Breast epithelium (tissue), 4 donors: ENCODE data around the gene NEURL3. TPM values are rescaled to one million over a fixed set of nuclear protein-coding genes. Genes with fewer than 3 reads are reported as not detected.
A peak's percentile ranks its signal among the peaks of the same experiment; 100 is the strongest.

Experiments used
- DNase-seq, 2 donors: peaks; one replicate each; pipeline ENCODE4 v3.0.0-alpha.2; 2019; ENCODE audit warnings: low spot score in 2 of 2
- H3K27ac ChIP-seq, 2 donors: fragments of 200-600 bp; sonication (generic) in 1 of 2; one replicate each; pipeline ENCODE4 v1.5.1; 2016 to 2019; ENCODE audit warnings: mild to moderate bottlenecking in 1 of 2
- H3K27me3 ChIP-seq, 2 donors: fragments of 200-600 bp; sonication (generic) in 1 of 2; one replicate each; pipeline versions ENCODE4 v1.5.1 to v1.6.0; 2017 to 2019; ENCODE audit warnings: control low read depth in 1 of 2, mild to moderate bottlenecking in 1 of 2
- H3K36me3 ChIP-seq: fragments of 200-600 bp; one replicate; pipeline ENCODE4 v1.5.1; 2019
- H3K4me1 ChIP-seq, 2 donors: fragments of 200-600 bp; sonication (generic); one replicate each; pipeline ENCODE4 v1.5.1; 2016 to 2019; ENCODE audit warnings: control low read depth in 1 of 2
- H3K4me3 ChIP-seq, 3 donors: fragments of 200-600 bp; sonication (generic); 1 replicate in 2 of 3; 2 replicates in 1 of 3; pipeline ENCODE4 v1.5.1; 2016 to 2019; ENCODE audit warnings: mild to moderate bottlenecking in 3 of 3, moderate library complexity in 2 of 3
- H3K9me3 ChIP-seq, 2 donors: fragments of 200-600 bp; sonication (generic) in 1 of 2; one replicate each; pipeline ENCODE4 v1.5.1; 2016 to 2019; ENCODE audit warnings: control low read depth in 1 of 2
- CTCF ChIP-seq, 3 donors: fragments of 450-650 bp; IDR thresholded peaks; one replicate each; pipeline ENCODE4 v1.5.1; 2016 to 2017; ENCODE audit warnings: antibody characterized with exemption in 3 of 3, mild to moderate bottlenecking in 3 of 3, moderate library complexity in 3 of 3
- POLR2A ChIP-seq: fragments of 450-650 bp; IDR thresholded peaks from one replicate; pipeline ENCODE4 v1.6.1; 2016; ENCODE audit warnings: antibody characterized with exemption, mild to moderate bottlenecking, moderate library complexity
- POLR2AphosphoS5 ChIP-seq, 3 donors: sonication (generic); formaldehyde crosslinking; IDR thresholded peaks; one replicate each; pipeline ENCODE4 v1.6.1; 2017; ENCODE audit warnings: antibody characterized with exemption in 3 of 3
- intact Hi-C: fragments of 100-400 bp; cut with DNase I; formaldehyde crosslinking; loops from one replicate; pipeline ENCODE4 v1.15.1; 2023; ENCODE audit warnings: low total_unique reads
- total RNA-seq, 3 donors: library from RNA; depleted of rRNA; stranded (reverse); fragments of >200 nt; gene quantifications; one replicate each; pipeline ENCODE4 v1.1.0, GENCODE V29; 2016

The NEURL3 gene
- total RNA-seq, 3 donors from 2014 or later, result 4.3 to 6.1 TPM; not detected in 1

- H3K4me1 ChIP-seq, result peaks cover 22 to 34% of the 10 kb centered on the region in 2 donors
- no peak for DNase-seq
- peak overlapping the region; percentile 95 to 99 for H3K27ac ChIP-seq
- peak overlapping the region in 1 of 3 donors; percentile 86 for H3K4me3 ChIP-seq
- no peaks in the 10 kb centered on the region for H3K9me3 ChIP-seq
- intact Hi-C loops, result loop anchor here (10.0 kb wide), 1 partner anchor 204 kb away; the partner anchor contains the start of gene ITPRIPL1
- H3K36me3 ChIP-seq, result no peaks in the 10 kb centered on the region
- no peak for TF ChIP-seq POLR2AphosphoS5 (IDR thresholded peaks at IDR 0.05)
- TF ChIP-seq CTCF (IDR thresholded peaks at IDR 0.05), result no peak
- no peak for TF ChIP-seq POLR2A
- H3K27me3 ChIP-seq, result no peaks in the 10 kb centered on the region
Measured at GRCh38 chr2:96528700-96529375, 23.7 kb upstream of the NEURL3 start.

- Histone ChIP-seq H3K9me3 (no peaks in the 10 kb centered on the region), H3K27ac (peak overlapping the region; percentile 95 to 99), H3K27me3 (no peaks in the 10 kb centered on the region), H3K4me3 (peak overlapping the region; percentile 56 to 86 (median 59)), H3K4me1 (peaks cover 16 to 27% of the 10 kb centered on the region in 2 donors), H3K36me3 (no peaks in the 10 kb centered on the region)
- no peak for DNase-seq
- intact Hi-C loops, result loop anchor here (10.0 kb wide), 1 partner anchor 203 kb away; the partner anchor contains the start of gene ITPRIPL1
- TF ChIP-seq CTCF (IDR thresholded peaks at IDR 0.05) (no peak), POLR2A (no peak), POLR2AphosphoS5 (IDR thresholded peaks at IDR 0.05) (peak in 1 of 3 donors; percentile 17)
Measured at GRCh38 chr2:96528006-96528699, 23.0 kb upstream of the NEURL3 start.

GRCh38 chr2:96527286-96528005 is 22.3 kb upstream of the NEURL3 start:
- peak overlapping the region; percentile 56 to 86 (median 59) for H3K4me3 ChIP-seq
- peak overlapping the region; percentile 95 to 99 for H3K27ac ChIP-seq
- intact Hi-C loops, result loop anchor here (10.0 kb wide), 1 partner anchor 203 kb away; the partner anchor contains the start of gene ITPRIPL1
- H3K4me1 ChIP-seq, result peaks cover 9 to 21% of the 10 kb centered on the region in 2 donors
- H3K27me3 ChIP-seq, result no peaks in the 10 kb centered on the region
- TF ChIP-seq POLR2AphosphoS5 (IDR thresholded peaks at IDR 0.05) (no peak), POLR2A (no peak), CTCF (IDR thresholded peaks at IDR 0.05) (no peak)
- DNase-seq, result no peak
- no peaks in the 10 kb centered on the region for H3K36me3 ChIP-seq
- no peaks in the 10 kb centered on the region for H3K9me3 ChIP-seq

GRCh38 chr2:96526615-96527285 is 21.6 kb upstream of the NEURL3 start:
- Histone ChIP-seq H3K4me3 (peak overlapping the region; percentile 56 to 86 (median 59)), H3K27ac (peak overlapping the region; percentile 95 to 99), H3K9me3 (no peaks in the 10 kb centered on the region), H3K36me3 (no peaks in the 10 kb centered on the region), H3K27me3 (no peaks in the 10 kb centered on the region), H3K4me1 (peaks cover 6 to 17% of the 10 kb centered on the region in 2 donors)
- intact Hi-C loops, result loop anchor here (10.0 kb wide), 1 partner anchor 202 kb away; the partner anchor contains the start of gene ITPRIPL1
- no peak for TF ChIP-seq POLR2AphosphoS5 (IDR thresholded peaks at IDR 0.05)
- no peak for DNase-seq

- no peak overlapping the region for H3K4me3 ChIP-seq
- H3K36me3 ChIP-seq, result no peaks in the 10 kb centered on the region
- H3K9me3 ChIP-seq, result no peaks in the 10 kb centered on the region
- intact Hi-C loops, result loop anchor here (10.0 kb wide), 1 partner anchor 201 kb away; the partner anchor contains the start of gene ITPRIPL1
- no peaks in the 10 kb centered on the region for H3K27me3 ChIP-seq
- H3K27ac ChIP-seq, result peak overlapping the region in 1 of 2 donors; percentile 99
- peaks cover under 1 to 12% of the 10 kb centered on the region in 2 donors for H3K4me1 ChIP-seq
- TF ChIP-seq POLR2A, result no peak
- no peak for TF ChIP-seq CTCF (IDR thresholded peaks at IDR 0.05)
- TF ChIP-seq POLR2AphosphoS5 (IDR thresholded peaks at IDR 0.05), result no peak
- DNase-seq, result no peak
Measured at GRCh38 chr2:96526101-96526591, 21.0 kb upstream of the NEURL3 start.
